H1 (cell line): ENCODE results near the gene CD300A. TPM values are rescaled to one million over a fixed set of nuclear protein-coding genes. Genes with fewer than 3 reads are reported as not detected.

Experiments
- HDAC2 ChIP-seq, 2 experiments: fragments of 300-600 bp in 1 of 2; sonication (generic) in 1 of 2; IDR thresholded peaks; 2 replicates each; pipeline ENCODE4 v1.6.1; 2011 to 2012; ENCODE audit warnings: low read depth in 2 of 2, low read length in 2 of 2, mild to moderate bottlenecking in 2 of 2, moderate library complexity in 2 of 2, borderline replicate concordance in 1 of 2, inconsistent platforms in 1 of 2
- MAFK ChIP-seq: IDR thresholded peaks from 2 replicates; pipeline ENCODE4 v1.6.1; 2012; ENCODE audit warnings: low read depth, mild to moderate bottlenecking, improper control_type of control experiment, low read length
- RNF2 ChIP-seq: fragments of 200-900, 300-1000 bp; sonication (generic); IDR thresholded peaks from 2 replicates; pipeline ENCODE4 v1.7.1; 2016; ENCODE audit warnings: borderline replicate concordance, low read depth, mild to moderate bottlenecking, antibody characterized with exemption, low read length; ENCODE audit not compliant: poor library complexity, severe bottlenecking; ENCODE audit errors: missing control alignments
- polyA plus RNA-seq, 7 experiments: library from polyadenylated mRNA; depleted of rRNA in 3 of 7; stranded (reverse) in 5 of 7; unstranded in 2 of 7; fragments of >200 nt in 5 of 7; fragments of 200-250 nt in 2 of 7; gene quantifications; 1 replicate in 5 of 7; 2 replicates in 1 of 7; 4 replicates in 1 of 7; pipeline versions ENCODE4 v1.2.1 to v1.2.3, GENCODE V29; 2011 to 2013; ENCODE audit warnings: missing spikeins in 2 of 7, mixed read lengths in 2 of 7
- total RNA-seq: library from RNA; stranded (reverse); fragmentation: NEBNext Ultra II Directional; extraction: Animal tissue kit (Norgen Biotek cat#: 25700); gene quantifications from 2 replicates; pipeline ENCODE4 v1.2.1, GENCODE V29; 2021
- TF ChIP-seq, protein P1 (sequence below): IDR thresholded peaks from 2 replicates; pipeline ENCODE4 v1.6.1; 2011; ENCODE audit warnings: low read length, improper control_type of control experiment
- TF ChIP-seq, protein P2 (sequence below), 3 experiments: IDR thresholded peaks; 1 replicate in 2 of 3; 2 replicates in 1 of 3; pipeline versions ENCODE4 v1.5.1 to v1.6.1; 2011; ENCODE audit warnings: low read length in 3 of 3, mild to moderate bottlenecking in 3 of 3, inconsistent platforms in 2 of 3, low read depth in 1 of 3, moderate library complexity in 1 of 3; ENCODE audit not compliant: insufficient read depth in 1 of 3; ENCODE audit errors: control extremely low read depth in 1 of 3

CD300A gene
- total and polyA plus RNA-seq, 2 of the 8 experiments (the other 6 are each of a cell fraction or from before 2014, with no cell fraction given), result 0.52 to 1.3 TPM

DNA sequence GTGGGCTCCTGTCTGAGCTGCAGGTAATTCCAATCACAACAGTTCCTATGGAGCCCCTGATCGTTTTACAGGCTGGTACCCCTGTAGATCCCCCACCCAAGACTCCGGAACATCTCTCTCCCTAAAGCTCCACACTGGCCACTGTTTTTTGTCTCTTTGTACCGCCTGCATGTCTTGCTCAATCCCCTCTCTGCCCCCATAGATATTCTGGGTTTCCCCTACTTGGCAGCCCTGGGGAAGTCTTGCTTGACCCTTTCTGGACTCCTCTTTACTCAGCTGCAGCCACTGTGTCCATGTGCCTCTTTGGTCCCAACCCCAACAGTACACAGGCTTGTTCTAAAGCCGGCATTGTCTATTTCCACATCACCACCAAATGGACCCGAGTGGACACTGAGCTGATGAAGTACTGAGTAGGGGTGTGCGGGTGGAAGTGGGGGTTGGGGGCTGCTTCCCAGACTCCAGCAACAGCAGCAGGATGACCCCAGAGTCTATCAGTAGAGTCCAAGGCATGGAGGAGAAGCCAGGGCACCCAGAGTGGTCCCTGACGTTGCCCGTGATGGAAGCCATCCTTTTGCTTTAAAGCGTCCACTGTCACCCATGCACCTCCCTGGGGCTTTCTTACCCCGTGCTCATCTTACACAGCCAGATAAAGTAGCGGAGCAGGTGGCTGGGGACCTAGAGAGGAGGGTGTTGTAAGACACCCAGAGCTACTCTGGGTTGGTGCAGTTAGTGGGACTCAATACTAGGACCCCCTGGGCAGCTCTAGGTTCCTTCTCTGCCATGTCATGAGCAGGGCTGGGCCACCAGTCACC, 58.4 kb downstream of the CD300A start (continued):
- TF ChIP-seq, protein P1, sequence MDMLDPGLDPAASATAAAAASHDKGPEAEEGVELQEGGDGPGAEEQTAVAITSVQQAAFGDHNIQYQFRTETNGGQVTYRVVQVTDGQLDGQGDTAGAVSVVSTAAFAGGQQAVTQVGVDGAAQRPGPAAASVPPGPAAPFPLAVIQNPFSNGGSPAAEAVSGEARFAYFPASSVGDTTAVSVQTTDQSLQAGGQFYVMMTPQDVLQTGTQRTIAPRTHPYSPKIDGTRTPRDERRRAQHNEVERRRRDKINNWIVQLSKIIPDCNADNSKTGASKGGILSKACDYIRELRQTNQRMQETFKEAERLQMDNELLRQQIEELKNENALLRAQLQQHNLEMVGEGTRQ, result no peak
- no peak for TF ChIP-seq RNF2
- TF ChIP-seq HDAC2 (IDR thresholded peaks at IDR 0.05; ENCODE audit: borderline replicate concordance in 1 of 2, low read depth in 2 of 2, low read length in 2 of 2), result no peak
- TF ChIP-seq, protein P2, sequence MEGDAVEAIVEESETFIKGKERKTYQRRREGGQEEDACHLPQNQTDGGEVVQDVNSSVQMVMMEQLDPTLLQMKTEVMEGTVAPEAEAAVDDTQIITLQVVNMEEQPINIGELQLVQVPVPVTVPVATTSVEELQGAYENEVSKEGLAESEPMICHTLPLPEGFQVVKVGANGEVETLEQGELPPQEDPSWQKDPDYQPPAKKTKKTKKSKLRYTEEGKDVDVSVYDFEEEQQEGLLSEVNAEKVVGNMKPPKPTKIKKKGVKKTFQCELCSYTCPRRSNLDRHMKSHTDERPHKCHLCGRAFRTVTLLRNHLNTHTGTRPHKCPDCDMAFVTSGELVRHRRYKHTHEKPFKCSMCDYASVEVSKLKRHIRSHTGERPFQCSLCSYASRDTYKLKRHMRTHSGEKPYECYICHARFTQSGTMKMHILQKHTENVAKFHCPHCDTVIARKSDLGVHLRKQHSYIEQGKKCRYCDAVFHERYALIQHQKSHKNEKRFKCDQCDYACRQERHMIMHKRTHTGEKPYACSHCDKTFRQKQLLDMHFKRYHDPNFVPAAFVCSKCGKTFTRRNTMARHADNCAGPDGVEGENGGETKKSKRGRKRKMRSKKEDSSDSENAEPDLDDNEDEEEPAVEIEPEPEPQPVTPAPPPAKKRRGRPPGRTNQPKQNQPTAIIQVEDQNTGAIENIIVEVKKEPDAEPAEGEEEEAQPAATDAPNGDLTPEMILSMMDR (IDR thresholded peaks at IDR 0.05; ENCODE audit: control extremely low read depth in 1 of 3, insufficient read depth in 1 of 3, low read depth in 1 of 3, low read length in 3 of 3), result no peak
- TF ChIP-seq MAFK, result no peak
